Measurements from ENCODE around the gene OR51D1.

Gene OR51D1

GRCh38 chr11:4636962-4637661 lies at the start of gene OR51D1:
TSS of gene OR51D1 (plus strand) at chr11:4637477. CDS start at chr11:4639791, 2,314 bp downstream.
- DNase-seq = peak; percentile 83 to 89

DNA sequence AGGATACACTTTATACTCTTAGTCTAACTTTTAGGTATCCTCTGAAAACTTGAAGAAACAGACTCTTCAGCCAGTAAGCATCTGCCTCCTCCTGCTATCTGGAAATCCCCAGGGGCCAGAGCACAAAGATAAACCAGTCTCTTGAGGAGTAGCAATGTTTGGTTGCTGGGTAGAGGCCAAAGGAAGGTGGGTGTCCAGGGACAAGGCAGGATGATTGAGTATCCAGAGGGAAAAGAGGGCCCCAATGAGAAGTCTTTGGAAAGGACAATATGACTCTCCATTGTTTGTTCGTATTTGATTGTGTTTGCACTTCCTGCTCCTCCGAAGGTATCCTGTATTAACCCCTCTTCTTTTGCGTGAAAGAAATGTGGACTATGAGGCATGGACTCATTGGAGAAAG lies 48.3 kb upstream of the OR51D1 start:
- no peak for DNase-seq

GRCh38 chr11:4593739-4594138 lies 43.5 kb upstream of the OR51D1 start, which contains the start of gene OR52I1:
TSS of gene OR52I1 (plus strand) at chr11:4594039. CDS start at chr11:4594039, 0 bp downstream.
- no peak for DNase-seq

DNA sequence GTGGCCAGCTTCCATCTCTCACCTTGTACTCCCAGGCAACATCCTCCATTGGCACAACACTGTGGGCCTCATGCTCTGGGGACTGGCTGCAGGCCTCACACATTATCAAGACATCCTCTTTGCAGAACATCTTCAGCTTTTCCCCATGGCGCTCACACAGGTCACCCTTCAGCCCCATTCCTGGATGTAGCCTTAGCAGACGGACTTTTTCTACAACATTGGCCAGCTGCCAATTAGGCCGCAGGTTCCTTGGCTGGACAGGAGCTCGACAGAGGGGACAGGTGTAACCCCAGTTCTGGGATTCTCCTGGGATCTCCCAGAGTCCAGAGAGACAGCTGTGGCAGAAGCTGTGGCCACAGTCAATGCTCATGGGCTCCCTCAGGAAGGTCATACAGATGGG lies 32.2 kb upstream of the OR51D1 start:
- DNase-seq = no peak

DNA sequence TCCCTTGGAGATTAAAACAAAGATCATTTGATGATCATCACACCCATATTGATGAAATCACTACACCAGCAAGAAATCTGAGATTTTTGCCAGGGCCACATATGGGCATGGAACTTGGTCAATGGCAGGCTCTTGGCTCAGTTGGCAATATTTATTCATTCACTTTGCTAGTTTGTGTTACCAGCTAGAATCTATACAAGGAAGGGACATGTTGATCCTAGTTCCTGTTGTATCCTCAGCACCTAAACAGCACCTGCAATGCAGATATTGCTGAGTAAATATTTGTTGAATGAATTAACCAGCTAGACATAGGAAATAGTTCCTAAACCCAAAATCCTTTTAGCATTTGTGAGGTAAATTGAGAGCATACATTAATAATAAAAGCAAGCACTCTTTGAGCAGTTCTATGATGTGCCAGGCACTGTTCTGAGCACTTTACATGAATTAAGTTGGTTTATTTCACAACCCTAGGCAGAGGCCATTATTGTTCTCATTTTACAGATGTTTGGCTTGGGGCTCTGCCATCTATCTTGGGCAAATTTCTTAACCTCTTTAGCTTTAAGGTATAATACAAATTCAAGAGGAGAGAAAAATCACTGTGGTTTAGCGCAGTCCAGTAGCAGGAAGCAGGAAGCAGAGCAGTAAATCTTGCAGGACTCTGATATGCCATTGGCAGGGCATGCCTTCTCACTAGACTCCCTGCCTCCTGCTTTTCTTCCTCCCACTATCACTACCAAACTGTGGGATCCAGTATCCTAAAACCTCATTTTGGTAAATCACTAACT lies 30.9 kb upstream of the OR51D1 start:
- no peak for DNase-seq

DNA sequence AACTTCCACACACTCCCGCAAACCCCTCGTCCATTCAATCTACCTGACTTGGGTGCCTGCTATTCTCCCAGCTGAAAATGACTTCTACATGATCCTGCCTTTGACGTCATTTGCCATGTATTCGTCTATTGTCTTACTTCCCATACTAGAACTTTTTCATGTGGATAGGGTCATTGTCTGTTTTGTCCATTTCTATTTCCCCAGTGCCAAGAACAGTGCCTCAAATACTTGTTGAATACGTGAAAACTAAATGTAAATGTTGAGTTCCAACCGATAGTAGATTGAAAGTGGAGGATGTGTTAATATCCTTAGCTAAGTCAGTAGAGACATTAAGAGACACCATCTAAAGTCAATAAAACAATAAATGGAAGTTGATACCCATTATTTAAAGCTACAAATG lies 30.2 kb upstream of the OR51D1 start:
- DNase-seq = no peak

DNA sequence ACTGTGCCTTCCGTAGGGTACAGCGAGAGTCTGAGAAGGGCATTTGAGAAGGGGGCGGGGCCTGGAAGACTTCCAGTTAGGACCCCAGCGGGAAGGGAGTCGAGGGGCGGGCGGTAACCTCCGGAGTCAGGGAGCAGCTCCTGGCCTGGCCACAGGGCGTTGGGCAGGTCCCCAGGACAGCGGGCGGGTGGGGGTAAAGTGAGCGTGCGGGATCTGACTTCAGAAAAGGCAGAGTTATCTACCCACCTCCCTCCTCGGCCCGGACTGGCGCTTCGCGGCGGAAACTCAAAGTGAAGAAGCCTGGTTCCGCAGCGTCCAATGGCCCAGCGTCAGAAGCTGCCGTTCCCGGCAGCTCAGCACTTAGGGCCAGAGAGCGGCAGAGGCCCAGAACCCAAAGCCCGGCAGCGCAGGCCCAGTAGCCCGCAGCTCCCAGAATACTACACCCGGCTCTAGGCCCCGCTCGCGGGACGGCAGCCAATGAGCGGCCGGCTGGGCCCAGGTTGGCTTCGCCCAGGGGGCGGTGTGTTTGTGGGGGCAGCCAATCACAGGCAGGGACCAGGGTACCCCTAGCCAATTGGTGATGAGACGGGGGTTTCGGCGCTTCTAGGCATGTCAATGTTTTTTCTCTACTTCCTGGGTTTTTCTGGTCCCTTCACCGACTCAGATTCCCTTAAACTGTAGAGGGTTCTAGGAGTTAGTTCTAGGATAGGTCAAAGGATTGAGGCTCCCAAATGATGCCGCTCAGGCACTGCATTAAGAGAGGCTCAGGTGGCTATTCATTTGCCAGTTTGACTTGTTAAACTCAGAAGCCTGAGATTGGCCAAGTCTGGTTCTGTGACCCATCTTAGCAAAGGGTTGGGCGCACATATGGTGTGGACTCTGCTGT lies 29.3 kb upstream of the OR51D1 start, which contains the start of gene TRIM68:
TRIM68 (minus strand) TSS at position 451 of the 886 bp plus-strand sequence. CDS start 2,727 bp downstream, outside the sequence.
- peak; percentile 91 to 99 for DNase-seq

DNA sequence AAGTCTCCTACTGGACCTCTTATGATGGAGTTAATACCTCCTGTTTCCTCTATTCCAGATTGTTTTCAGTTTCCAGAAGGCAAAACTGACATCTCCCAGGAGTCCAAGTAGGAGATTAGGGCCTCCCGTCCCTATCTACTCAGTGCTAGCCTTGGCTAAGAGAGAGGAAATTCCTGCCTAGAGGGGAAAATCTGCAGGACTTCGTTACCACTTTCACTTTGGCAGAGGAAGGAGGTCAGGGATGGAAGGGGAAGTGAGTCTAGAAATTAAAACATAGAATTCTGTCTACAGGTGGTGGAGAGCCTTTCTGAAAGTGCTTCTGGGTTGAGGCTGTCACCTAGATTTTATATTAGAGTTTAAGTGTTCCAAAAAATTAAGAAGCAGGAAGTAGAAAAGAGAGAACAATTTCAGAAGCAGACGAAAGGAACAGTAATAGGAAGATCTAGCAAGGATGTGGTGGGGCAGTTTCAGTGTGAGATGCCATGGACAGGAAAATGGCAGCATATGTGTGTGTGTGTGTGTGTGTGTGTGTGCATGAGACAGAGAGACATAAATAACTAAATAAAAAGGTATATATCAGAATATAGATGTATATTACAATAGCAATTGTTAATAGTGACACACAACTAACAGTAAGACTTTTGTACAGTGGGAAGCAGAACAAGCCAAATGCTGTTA lies 26.9 kb upstream of the OR51D1 start:
- no peak for DNase-seq

- no peak for DNase-seq
Measured at GRCh38 chr11:4611986-4612385, 25.3 kb upstream of the OR51D1 start.

- DNase-seq = no peak
Measured at GRCh38 chr11:4615856-4616444, 21.3 kb upstream of the OR51D1 start.

GRCh38 chr11:4619514-4619913 lies 17.8 kb upstream of the OR51D1 start:
- no peak for DNase-seq

GRCh38 chr11:4626207-4627099 lies 10.8 kb upstream of the OR51D1 start:
- DNase-seq = peak; percentile 82 to 93

DNA sequence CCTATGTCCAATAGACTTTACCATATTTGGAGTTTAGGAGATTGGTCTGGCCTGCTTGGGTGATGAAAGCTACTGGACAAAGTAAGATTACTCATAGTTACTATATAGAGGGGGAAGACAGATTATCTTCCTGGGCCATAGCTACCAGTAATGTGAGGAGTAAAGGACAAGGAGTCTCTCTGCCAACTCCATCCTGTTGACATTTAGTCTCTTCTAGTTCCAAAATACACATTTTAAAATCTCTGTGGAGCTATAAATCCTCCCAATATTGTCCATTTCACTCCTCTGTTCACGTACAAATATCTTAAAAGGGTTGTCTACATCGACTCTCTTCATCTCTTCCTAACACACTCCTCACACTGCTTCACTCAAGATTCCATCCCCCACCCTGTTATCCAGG lies 1.1 kb upstream of the OR51D1 start:
- no peak for DNase-seq

GRCh38 chr11:4637662-4638047 lies 378 bp downstream of the OR51D1 start:
- DNase-seq = no peak

- no peak for DNase-seq
Measured at GRCh38 chr11:4639931-4640330, 2.7 kb downstream of the OR51D1 start.

DNA sequence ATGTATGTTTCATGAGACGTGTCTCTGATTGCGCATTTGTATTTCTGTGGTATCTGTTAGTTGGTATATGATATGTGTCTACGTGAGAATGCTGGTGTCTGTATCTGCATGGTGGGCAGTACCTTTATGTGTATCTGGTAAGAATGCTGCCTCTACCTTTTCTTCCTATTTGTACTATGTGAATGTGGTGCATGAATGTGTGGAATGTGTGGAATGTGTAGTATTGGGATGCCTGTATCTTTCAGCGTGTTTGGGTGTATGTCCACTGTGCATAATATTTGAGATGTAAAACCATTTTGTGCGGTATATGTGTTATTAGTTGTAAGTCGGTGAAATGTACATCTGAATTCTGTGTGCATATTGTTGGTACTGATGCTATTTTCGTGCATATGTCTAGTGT lies 4.2 kb downstream of the OR51D1 start:
- DNase-seq = no peak

DNA sequence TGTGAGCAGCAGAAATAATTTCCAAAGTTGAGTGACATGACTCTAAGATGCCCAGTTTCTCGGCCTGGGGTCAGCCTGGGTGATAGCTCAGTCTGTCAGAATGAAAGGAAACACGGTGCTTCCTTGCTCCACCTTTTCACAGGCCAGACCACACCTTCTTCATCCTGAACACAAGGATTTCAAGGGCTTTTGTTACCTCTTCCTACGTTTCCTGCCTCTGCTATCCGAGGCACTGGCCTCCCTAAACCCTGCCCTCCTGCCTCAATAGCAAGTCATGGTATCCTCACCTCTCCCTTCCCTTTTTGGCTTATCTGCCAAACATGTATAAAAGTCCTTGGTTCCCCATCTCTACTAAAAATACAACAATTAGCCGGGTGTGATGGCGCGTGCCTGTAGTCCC lies 4.8 kb downstream of the OR51D1 start:
- DNase-seq = no peak

- no peak for DNase-seq
Measured at GRCh38 chr11:4643076-4643475, 5.8 kb downstream of the OR51D1 start.

DNA sequence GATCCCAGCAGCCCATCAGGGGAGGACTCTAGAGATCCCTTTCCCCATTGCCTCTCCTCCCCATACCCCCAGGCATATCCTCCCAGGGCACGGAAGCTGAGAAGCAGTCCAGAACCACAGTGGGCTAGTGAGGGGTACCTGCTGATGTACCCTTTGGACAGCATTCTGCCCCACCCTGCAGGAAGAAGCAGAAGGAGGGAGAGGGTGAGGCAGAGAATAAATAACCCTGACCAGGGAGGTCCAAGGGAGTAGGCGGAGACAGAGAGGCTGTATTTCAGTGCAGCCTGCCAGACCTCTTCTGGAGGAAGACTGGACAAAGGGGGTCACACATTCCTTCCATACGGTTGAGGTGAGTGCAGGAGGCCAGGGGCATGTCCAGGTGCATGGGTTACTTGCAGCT lies 6.4 kb downstream of the OR51D1 start, which contains the start of gene OR51E1:
OR51E1 (plus strand) TSS at position 301 of the 400 bp plus-strand sequence. CDS start 8,545 bp downstream, outside the sequence.
- no peak for DNase-seq

- DNase-seq = no peak
Measured at GRCh38 chr11:4644233-4644632, 7.0 kb downstream of the OR51D1 start.

- no peak for DNase-seq
Measured at GRCh38 chr11:4645974-4646373, 8.7 kb downstream of the OR51D1 start.
